ENCODE results near the gene ATMIN.

Gene ATMIN

GRCh38 chr16:80993307-80993706, 42.3 kb upstream of the ATMIN start:
- H3K23ac ChIP-seq (ENCODE audit: low read length): no peak overlapping the region
- no peak overlapping the region for H2BK12ac ChIP-seq (ENCODE audit: low read length)
- no peak overlapping the region for H3K9ac ChIP-seq (ENCODE audit: low read length)
- H3K4me3 ChIP-seq (ENCODE audit: low read depth, low read length): no peak overlapping the region
- no peak overlapping the region for H4K91ac ChIP-seq (ENCODE audit: low read depth, low read length)
- peaks cover 7% of the 10 kb centered on the region in 2 experiments for H3K4me1 ChIP-seq (ENCODE audit: control insufficient read depth in 1 of 2, insufficient read depth in 2 of 2, low read length in 2 of 2)
- H3K14ac ChIP-seq (ENCODE audit: low read length): no peak overlapping the region
- H2BK120ac ChIP-seq (ENCODE audit: insufficient read depth, low read length, poor library complexity): no peak overlapping the region
- H3K4me2 ChIP-seq (ENCODE audit: low read length): no peak overlapping the region
- peaks cover 5% of the 10 kb centered on the region for H3K79me1 ChIP-seq (ENCODE audit: low read length)
- no peak overlapping the region for H4K8ac ChIP-seq (ENCODE audit: low read depth, low read length)
- H3K4ac ChIP-seq (ENCODE audit: low read depth, low read length): no peak overlapping the region
- H2BK5ac ChIP-seq (ENCODE audit: low read depth, low read length, poor library complexity): no peak overlapping the region
- H3K27me3 ChIP-seq (ENCODE audit: insufficient read depth, low read length): no peaks in the 10 kb centered on the region
- H2AK5ac ChIP-seq (ENCODE audit: low read length): no peak overlapping the region
- H3K18ac ChIP-seq (ENCODE audit: low read length): no peak overlapping the region
- peaks cover 7% of the 10 kb centered on the region for H3K79me2 ChIP-seq (ENCODE audit: control insufficient read depth, insufficient read depth, low read length, poor library complexity)
- no peak overlapping the region for H4K12ac ChIP-seq (ENCODE audit: low read depth, low read length)
- peak overlapping the region; percentile 90 for H3K27ac ChIP-seq (ENCODE audit: low read depth, low read length)
- peaks cover 4 to 7% of the 10 kb centered on the region in 2 experiments for H3K36me3 ChIP-seq (ENCODE audit: control insufficient read depth in 1 of 2, insufficient read depth in 2 of 2, low read length in 2 of 2)
- H3K9me3 ChIP-seq (ENCODE audit: insufficient read depth, low read depth, low read length): no peaks in the 10 kb centered on the region
- no CpG with 5 or more reads among the region's 6 CpGs for WGBS (ENCODE audit: extremely low coverage, insufficient coverage, insufficient read length)
- no peak overlapping the region for H2AFZ ChIP-seq (ENCODE audit: insufficient read depth, low read length, poor library complexity)
- peak; percentile 91 to 96 for DNase-seq

GRCh38 chr16:80993834-80994233, 41.8 kb upstream of the ATMIN start:
- Histone ChIP-seq H3K9me3 (ENCODE audit: insufficient read depth, low read depth, low read length) (no peaks in the 10 kb centered on the region), H2AK5ac (ENCODE audit: low read length) (no peak overlapping the region), H3K4me3 (ENCODE audit: low read depth, low read length) (no peak overlapping the region), H3K79me1 (ENCODE audit: low read length) (peaks cover 5% of the 10 kb centered on the region), H3K18ac (ENCODE audit: low read length) (no peak overlapping the region), H2BK120ac (ENCODE audit: insufficient read depth, low read length, poor library complexity) (no peak overlapping the region), H3K27me3 (ENCODE audit: insufficient read depth, low read length) (no peaks in the 10 kb centered on the region), H3K4me2 (ENCODE audit: low read length) (no peak overlapping the region), H3K36me3 (ENCODE audit: control insufficient read depth in 1 of 2, insufficient read depth in 2 of 2, low read length in 2 of 2) (peaks cover 4 to 7% of the 10 kb centered on the region in 2 experiments), H3K4me1 (ENCODE audit: control insufficient read depth in 1 of 2, insufficient read depth in 2 of 2, low read length in 2 of 2) (peaks cover 7% of the 10 kb centered on the region in 2 experiments), H2BK12ac (ENCODE audit: low read length) (no peak overlapping the region), H3K9ac (ENCODE audit: low read length) (no peak overlapping the region), H3K23ac (ENCODE audit: low read length) (no peak overlapping the region), H3K4ac (ENCODE audit: low read depth, low read length) (no peak overlapping the region), H2BK5ac (ENCODE audit: low read depth, low read length, poor library complexity) (no peak overlapping the region), H2AFZ (ENCODE audit: insufficient read depth, low read length, poor library complexity) (no peak overlapping the region), H4K12ac (ENCODE audit: low read depth, low read length) (no peak overlapping the region), H4K8ac (ENCODE audit: low read depth, low read length) (no peak overlapping the region), H3K14ac (ENCODE audit: low read length) (no peak overlapping the region), H3K27ac (ENCODE audit: low read depth, low read length) (peak overlapping the region; percentile 81), H4K91ac (ENCODE audit: low read depth, low read length) (no peak overlapping the region), H3K79me2 (ENCODE audit: control insufficient read depth, insufficient read depth, low read length, poor library complexity) (peaks cover 7% of the 10 kb centered on the region)
- no peak for DNase-seq

- Histone ChIP-seq H2BK12ac (ENCODE audit: low read length) (no peak overlapping the region), H3K36me3 (ENCODE audit: control insufficient read depth in 1 of 2, insufficient read depth in 2 of 2, low read length in 2 of 2) (peaks cover 4 to 7% of the 10 kb centered on the region in 2 experiments), H3K4me3 (ENCODE audit: low read depth, low read length) (no peak overlapping the region), H3K4me2 (ENCODE audit: low read length) (no peak overlapping the region), H3K18ac (ENCODE audit: low read length) (no peak overlapping the region), H3K14ac (ENCODE audit: low read length) (no peak overlapping the region), H2BK5ac (ENCODE audit: low read depth, low read length, poor library complexity) (no peak overlapping the region), H3K79me2 (ENCODE audit: control insufficient read depth, insufficient read depth, low read length, poor library complexity) (peaks cover 7% of the 10 kb centered on the region), H3K9me3 (ENCODE audit: insufficient read depth, low read depth, low read length) (no peaks in the 10 kb centered on the region), H4K91ac (ENCODE audit: low read depth, low read length) (no peak overlapping the region), H4K8ac (ENCODE audit: low read depth, low read length) (no peak overlapping the region), H3K9ac (ENCODE audit: low read length) (no peak overlapping the region), H3K79me1 (ENCODE audit: low read length) (peaks cover 5% of the 10 kb centered on the region), H4K12ac (ENCODE audit: low read depth, low read length) (no peak overlapping the region), H3K27me3 (ENCODE audit: insufficient read depth, low read length) (no peaks in the 10 kb centered on the region), H2BK120ac (ENCODE audit: insufficient read depth, low read length, poor library complexity) (no peak overlapping the region), H2AFZ (ENCODE audit: insufficient read depth, low read length, poor library complexity) (no peak overlapping the region), H3K4me1 (ENCODE audit: control insufficient read depth in 1 of 2, insufficient read depth in 2 of 2, low read length in 2 of 2) (peaks cover 7% of the 10 kb centered on the region in 2 experiments), H3K4ac (ENCODE audit: low read depth, low read length) (no peak overlapping the region), H2AK5ac (ENCODE audit: low read length) (no peak overlapping the region), H3K23ac (ENCODE audit: low read length) (no peak overlapping the region), H3K27ac (ENCODE audit: low read depth, low read length) (no peak overlapping the region)
- DNase-seq: no peak
Measured at GRCh38 chr16:80994451-80994850, 41.2 kb upstream of the ATMIN start.

- DNase-seq: no peak
- Histone ChIP-seq H3K18ac (ENCODE audit: low read length) (no peak overlapping the region), H3K4me1 (ENCODE audit: control insufficient read depth in 1 of 2, insufficient read depth in 2 of 2, low read length in 2 of 2) (peaks cover 2% of the 10 kb centered on the region in 2 experiments), H4K91ac (ENCODE audit: low read depth, low read length) (no peak overlapping the region), H3K79me2 (ENCODE audit: control insufficient read depth, insufficient read depth, low read length, poor library complexity) (peaks cover 4% of the 10 kb centered on the region), H3K4ac (ENCODE audit: low read depth, low read length) (no peak overlapping the region), H3K9me3 (ENCODE audit: insufficient read depth, low read depth, low read length) (no peaks in the 10 kb centered on the region), H3K27ac (ENCODE audit: low read depth, low read length) (no peak overlapping the region), H3K79me1 (ENCODE audit: low read length) (peaks cover 1% of the 10 kb centered on the region), H3K36me3 (ENCODE audit: control insufficient read depth in 1 of 2, insufficient read depth in 2 of 2, low read length in 2 of 2) (peaks cover 0 to 3% of the 10 kb centered on the region in 2 experiments), H3K23ac (ENCODE audit: low read length) (no peak overlapping the region), H2BK120ac (ENCODE audit: insufficient read depth, low read length, poor library complexity) (no peak overlapping the region), H2BK5ac (ENCODE audit: low read depth, low read length, poor library complexity) (no peak overlapping the region), H4K8ac (ENCODE audit: low read depth, low read length) (no peak overlapping the region), H3K27me3 (ENCODE audit: insufficient read depth, low read length) (no peaks in the 10 kb centered on the region), H2AFZ (ENCODE audit: insufficient read depth, low read length, poor library complexity) (no peak overlapping the region), H2BK12ac (ENCODE audit: low read length) (no peak overlapping the region), H3K4me2 (ENCODE audit: low read length) (no peak overlapping the region), H3K4me3 (ENCODE audit: low read depth, low read length) (no peak overlapping the region), H4K12ac (ENCODE audit: low read depth, low read length) (no peak overlapping the region), H2AK5ac (ENCODE audit: low read length) (no peak overlapping the region), H3K9ac (ENCODE audit: low read length) (no peak overlapping the region), H3K14ac (ENCODE audit: low read length) (no peak overlapping the region)
- 100% methylated on average over 1 of the region's 4 CpGs for WGBS (ENCODE audit: extremely low coverage, insufficient coverage, insufficient read length)
Measured at GRCh38 chr16:80996688-80997138, 38.9 kb upstream of the ATMIN start.

All from trophoblast cell (in vitro differentiated cells and primary cell).